Spinal cord (tissue), 10 donors: Measurements from ENCODE around the gene CCDC3. TPM values are rescaled to one million over a fixed set of nuclear protein-coding genes. Genes with fewer than 3 reads are reported as not detected.
A peak's percentile ranks its signal among the peaks of the same experiment; 100 is the strongest.

Experiments
- DNase-seq, 6 donors: peaks; one replicate each; pipeline versions ENCODE4 v3.0.0 to v3.0.0-alpha.2; 2013 to 2015; ENCODE audit warnings: low spot score in 6 of 6, low read depth in 4 of 6
- H3K27ac ChIP-seq: one replicate; pipeline ENCODE4 v1.5.1; 2013; ENCODE audit warnings: low read depth, low read length, control low read depth
- H3K27me3 ChIP-seq: one replicate; pipeline ENCODE4 v1.6.1; 2013; ENCODE audit warnings: low read length; ENCODE audit not compliant: control insufficient read depth, insufficient read depth
- H3K36me3 ChIP-seq: one replicate; pipeline ENCODE4 v1.6.1; 2013; ENCODE audit warnings: low read length; ENCODE audit not compliant: control insufficient read depth, insufficient read depth
- H3K4me1 ChIP-seq: one replicate; pipeline ENCODE4 v1.6.1; 2013; ENCODE audit warnings: low read length; ENCODE audit not compliant: control insufficient read depth, insufficient read depth
- H3K4me3 ChIP-seq: one replicate; pipeline ENCODE4 v1.5.1; 2013; ENCODE audit warnings: low read depth, low read length, control low read depth
- H3K9me3 ChIP-seq: one replicate; pipeline ENCODE4 v1.6.1; 2013; ENCODE audit warnings: low read length; ENCODE audit not compliant: control insufficient read depth, insufficient read depth
- WGBS: methylation state at CpG from one replicate; pipeline ENCODE4 v1.1.5; 2013; ENCODE audit warnings: missing lambda C conversion rate; ENCODE audit not compliant: insufficient coverage; 5-methylcytosine and 5-hydroxymethylcytosine counted together
- long read RNA-seq, 4 donors: transcript quantifications; one replicate each; lab custom pipeline, GENCODE V29; 2026
- polyA plus RNA-seq, 2 donors: library from polyadenylated mRNA; unstranded; fragments of 120-200 nt; gene quantifications; one replicate each; pipeline ENCODE4 v1.2.1, GENCODE V29; 2013; ENCODE audit not compliant: insufficient read length in 2 of 2
- total RNA-seq, 2 donors: library from RNA; depleted of rRNA in 1 of 2; stranded (reverse); fragments of 120-200 nt in 1 of 2; fragments of >200 nt in 1 of 2; gene quantifications; one replicate each; pipeline versions ENCODE4 v1.2.3 to v1.2.4, GENCODE V29; 2013 to 2014
- donor health status: healthy.

Gene CCDC3
- total RNA-seq (10 to 100 TPM; 21.2 to 65.1 TPM), polyA plus RNA-seq (10 to 100 TPM; 46.4 to 51.1 TPM)
- long read RNA-seq, donor 1, transcript CCDC3-201 (3 exons, 2,731 nt) = major isoform, 15 of 15 reads
- long read RNA-seq, donor 1, partial matches to known transcripts = 0 of 15 reads
- long read RNA-seq, donor 1, other reads (novel, unspliced or antisense) = 0 of 15 reads
- long read RNA-seq, donor 2, transcript CCDC3-201 (3 exons, 2,731 nt) = major isoform, 5 of 5 reads
- long read RNA-seq, donor 2, partial matches to known transcripts = 0 of 5 reads
- long read RNA-seq, donor 2, other reads (novel, unspliced or antisense) = 0 of 5 reads
- long read RNA-seq, donor 3, transcript CCDC3-201 (3 exons, 2,731 nt) = major isoform, 10 of 10 reads
- long read RNA-seq, donor 3, partial matches to known transcripts = 0 of 10 reads
- long read RNA-seq, donor 3, other reads (novel, unspliced or antisense) = 0 of 10 reads
- long read RNA-seq, donor 4, partial matches to known transcripts = 0 of 2 reads
- long read RNA-seq, donor 4, other reads (novel, unspliced or antisense) = 0 of 2 reads

DNA sequence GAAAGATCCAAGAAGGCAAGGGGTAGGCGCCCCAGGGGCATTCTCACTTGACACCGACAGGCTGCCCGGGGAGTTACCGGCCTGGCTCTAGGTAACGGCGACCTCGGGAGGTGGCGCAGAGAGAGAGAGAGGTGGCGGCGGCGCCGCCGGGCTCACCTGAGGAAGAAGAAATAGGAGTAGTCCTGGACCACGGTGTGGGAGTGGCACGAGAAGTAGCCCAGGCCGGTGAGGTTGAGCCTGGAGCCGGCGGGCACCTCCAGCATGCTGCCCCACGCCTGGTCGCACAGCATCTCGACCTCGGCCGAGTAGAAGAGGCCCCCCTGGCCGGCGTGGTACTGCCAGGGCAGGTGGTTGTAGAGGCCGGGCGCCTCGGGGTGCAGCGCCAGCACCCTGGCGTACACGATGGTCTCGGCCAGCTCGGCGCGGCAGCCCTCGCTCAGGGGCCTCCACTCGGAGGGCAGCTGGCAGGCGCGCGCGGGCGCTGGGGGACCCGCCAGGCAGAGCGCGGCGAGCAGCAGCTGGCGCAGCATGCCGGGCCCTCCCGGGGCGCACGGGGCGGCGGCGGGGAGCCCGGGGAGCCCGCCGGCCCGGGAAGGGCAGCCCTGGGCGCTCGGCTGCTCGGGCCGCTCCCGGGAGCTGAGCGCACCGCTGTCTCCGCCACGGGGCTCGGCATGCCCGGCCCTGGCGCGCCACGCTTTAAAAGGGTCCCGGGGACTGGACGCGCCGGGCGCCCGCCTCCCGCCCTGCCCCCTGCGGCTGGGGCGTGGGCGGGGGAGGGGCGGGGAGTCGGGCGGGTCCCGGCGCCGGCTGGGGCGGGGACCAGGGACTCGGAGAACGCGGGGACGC is at the start of gene CCDC3:
Gene CCDC3 (minus strand): TSS at position 673 of the 846 bp plus-strand sequence. CDS start 143 bp downstream, at position 530.
- 3% methylated on average over 92 of the region's 93 CpGs for WGBS
- peak in 2 of 6 donors; percentile 28 to 35 for DNase-seq
- no peaks in the 10 kb centered on the region for H3K9me3 ChIP-seq
- peaks cover 18% of the 10 kb centered on the region for H3K27me3 ChIP-seq
- no peaks in the 10 kb centered on the region for H3K36me3 ChIP-seq
- peak within 1 kb of the TSS; percentile 6 for H3K4me3 ChIP-seq
- H3K4me1 ChIP-seq = peaks cover 10% of the 10 kb centered on the region
- no peak within 1 kb of the TSS for H3K27ac ChIP-seq

DNA sequence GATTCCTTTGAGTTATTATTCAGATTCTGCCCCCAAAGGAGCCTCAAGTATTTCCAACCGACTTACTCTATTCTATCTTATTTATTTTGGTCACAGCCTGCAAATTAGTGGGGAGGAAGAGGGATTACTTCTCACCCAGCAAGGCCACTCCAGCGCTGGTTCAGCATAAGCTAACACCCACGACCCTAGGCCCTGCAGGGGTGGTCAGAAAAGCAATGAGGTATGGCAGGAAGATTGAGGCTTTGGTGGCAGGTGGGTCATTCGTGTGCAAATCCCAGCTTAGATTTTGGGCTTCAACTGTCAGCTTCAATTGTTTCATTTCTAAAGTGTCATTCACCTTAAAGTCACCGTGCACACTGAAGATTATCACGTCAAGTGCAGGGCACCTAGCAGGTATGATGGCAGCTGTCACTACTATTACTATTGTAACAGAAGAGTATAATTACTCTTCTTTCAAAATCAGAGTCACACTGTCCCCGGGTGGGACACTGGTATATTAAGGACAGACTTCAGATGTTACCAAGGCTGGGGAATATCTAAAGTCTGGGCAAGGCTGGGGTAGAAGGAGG is 49.7 kb upstream of the CCDC3 start:
- 42% methylated on average over 4 of the region's 7 CpGs for WGBS
- Histone ChIP-seq H3K9me3 (no peaks in the 10 kb centered on the region), H3K36me3 (no peaks in the 10 kb centered on the region), H3K4me1 (no peaks in the 10 kb centered on the region), H3K27ac (no peak overlapping the region), H3K4me3 (no peak overlapping the region), H3K27me3 (no peaks in the 10 kb centered on the region)
- no peak for DNase-seq

DNA sequence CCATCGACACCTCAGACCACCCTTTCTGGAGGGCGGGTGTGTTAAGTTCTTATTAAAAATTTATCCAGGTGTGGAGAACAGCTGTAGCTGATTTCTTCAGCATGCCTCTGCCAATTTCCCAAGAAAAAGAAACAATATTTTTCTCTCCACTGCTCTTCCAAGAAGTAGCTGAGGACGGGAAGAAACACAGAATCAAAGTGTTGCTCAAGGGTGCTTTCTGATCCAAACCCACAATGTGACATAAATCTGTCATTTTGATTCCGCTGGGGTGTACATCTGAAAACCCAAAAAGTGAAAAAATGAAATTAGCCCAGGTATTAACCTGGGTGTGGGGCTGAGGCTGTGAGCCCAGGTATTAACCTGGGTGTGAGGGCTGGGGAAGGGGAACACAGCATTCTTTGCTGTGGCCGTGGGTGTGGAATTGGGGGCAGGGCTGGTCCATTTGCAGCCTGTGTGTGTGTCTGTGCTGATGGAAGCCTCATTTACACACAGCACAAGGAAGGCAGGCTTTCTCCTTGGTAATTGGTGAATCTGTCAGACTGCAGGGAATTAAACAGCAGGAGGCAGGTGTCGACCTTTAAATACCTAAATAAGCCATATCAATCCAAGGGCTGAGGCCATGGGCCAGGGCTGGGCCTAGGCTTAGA is 48.4 kb upstream of the CCDC3 start:
- Histone ChIP-seq H3K9me3 (no peaks in the 10 kb centered on the region), H3K36me3 (no peaks in the 10 kb centered on the region), H3K27me3 (no peaks in the 10 kb centered on the region), H3K27ac (no peak overlapping the region), H3K4me1 (no peaks in the 10 kb centered on the region), H3K4me3 (no peak overlapping the region)
- DNase-seq = peak in 1 of 6 donors; percentile 10
- WGBS = 46% methylated on average over 2 of the region's 6 CpGs

DNA sequence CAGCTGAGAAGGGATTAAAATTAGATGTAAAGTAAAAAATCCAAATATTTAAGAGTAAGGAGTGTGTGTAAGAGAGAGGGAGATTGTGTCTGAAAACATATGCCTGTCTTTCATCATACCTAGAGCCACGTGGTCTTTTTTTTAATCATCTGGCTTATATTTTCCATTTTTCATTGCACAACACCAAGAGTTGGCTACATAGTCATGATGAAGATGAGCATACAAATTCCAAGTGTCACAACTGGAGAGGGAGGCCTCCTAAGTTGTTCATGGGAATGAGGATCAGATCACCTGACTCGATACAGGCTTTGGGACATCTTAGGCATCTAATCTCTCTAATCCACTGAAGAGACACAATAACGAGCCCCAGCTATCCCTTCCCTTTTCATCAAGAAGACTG is 47.2 kb upstream of the CCDC3 start:
- no CpG with 5 or more reads among the region's 3 CpGs for WGBS
- Histone ChIP-seq H3K9me3 (no peaks in the 10 kb centered on the region), H3K36me3 (no peaks in the 10 kb centered on the region), H3K27ac (no peak overlapping the region), H3K4me1 (no peaks in the 10 kb centered on the region), H3K4me3 (no peak overlapping the region), H3K27me3 (no peaks in the 10 kb centered on the region)
- DNase-seq = no peak

DNA sequence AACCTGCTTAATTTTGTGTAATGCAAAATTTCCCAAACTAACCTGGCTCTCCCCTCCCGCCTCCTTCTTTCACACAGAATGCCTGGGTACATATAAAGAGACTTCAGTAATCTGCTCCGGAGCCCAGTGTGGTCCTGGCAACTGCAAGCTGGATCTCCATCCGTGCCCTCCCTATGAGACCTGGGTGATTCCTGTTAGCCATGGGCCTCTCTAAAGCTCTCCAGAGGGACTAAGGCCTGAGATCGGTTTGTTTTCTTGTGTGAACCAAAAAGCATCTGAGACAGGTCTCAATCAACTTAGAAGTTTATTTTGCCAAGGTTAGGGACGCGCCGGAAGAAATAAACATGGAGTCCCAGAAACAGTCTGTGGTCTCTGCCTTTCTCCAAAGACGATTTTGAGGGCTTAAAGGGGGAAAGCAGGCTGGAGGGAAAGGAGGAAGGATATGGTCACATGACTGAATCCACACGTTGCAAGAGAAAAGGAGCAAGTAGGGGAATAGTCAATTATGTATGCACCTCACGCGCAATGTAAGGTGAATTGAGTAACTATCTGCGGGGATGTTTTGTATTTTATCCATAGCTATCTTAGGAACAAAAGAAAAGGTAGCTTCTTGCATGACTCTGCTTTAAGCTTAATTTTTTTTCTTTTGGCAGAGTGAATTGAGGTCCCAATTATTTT is 46.2 kb upstream of the CCDC3 start:
- no peak overlapping the region for H3K4me3 ChIP-seq
- no peaks in the 10 kb centered on the region for H3K27me3 ChIP-seq
- no peaks in the 10 kb centered on the region for H3K4me1 ChIP-seq
- WGBS = 68% methylated on average over 8 of the region's 12 CpGs
- H3K27ac ChIP-seq = no peak overlapping the region
- no peaks in the 10 kb centered on the region for H3K9me3 ChIP-seq
- DNase-seq = no peak
- no peaks in the 10 kb centered on the region for H3K36me3 ChIP-seq

DNA sequence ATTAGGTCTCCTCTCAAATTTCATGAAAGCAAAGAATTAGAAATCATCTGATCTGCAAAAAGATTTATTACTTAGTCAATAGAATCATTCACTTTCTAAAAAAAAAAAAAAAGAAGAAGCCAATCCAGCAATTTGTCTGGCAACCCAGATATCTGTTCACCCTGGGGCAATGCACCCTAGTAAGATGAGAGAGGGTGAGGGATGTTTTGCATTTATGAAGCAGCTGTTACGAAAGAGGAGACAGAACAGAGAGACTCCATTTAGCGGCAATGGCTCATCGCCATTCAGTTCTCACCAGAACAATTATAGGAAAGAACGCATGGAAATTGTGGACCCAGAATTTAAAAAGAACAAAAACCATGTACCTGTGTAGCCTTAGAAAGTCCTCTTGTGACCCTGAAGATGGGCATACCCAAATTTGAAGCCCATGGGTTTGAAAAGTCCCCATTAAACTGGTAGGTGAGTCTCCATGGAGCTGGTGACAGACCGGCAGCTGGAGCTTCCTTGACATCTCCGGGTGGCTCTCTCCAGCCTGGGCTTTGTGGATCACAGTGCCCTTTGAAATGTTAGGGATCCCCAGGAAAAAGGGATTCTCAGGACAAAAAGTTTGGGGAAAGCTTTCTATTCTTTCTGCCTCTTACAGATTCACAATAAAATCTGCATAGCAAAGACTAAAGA is 45.5 kb upstream of the CCDC3 start:
- peak in 1 of 6 donors; percentile 62 for DNase-seq
- Histone ChIP-seq H3K4me3 (no peak overlapping the region), H3K4me1 (no peaks in the 10 kb centered on the region), H3K9me3 (no peaks in the 10 kb centered on the region), H3K27me3 (no peaks in the 10 kb centered on the region), H3K27ac (no peak overlapping the region), H3K36me3 (no peaks in the 10 kb centered on the region)
- 59% methylated on average over 6 of the region's 6 CpGs for WGBS

DNA sequence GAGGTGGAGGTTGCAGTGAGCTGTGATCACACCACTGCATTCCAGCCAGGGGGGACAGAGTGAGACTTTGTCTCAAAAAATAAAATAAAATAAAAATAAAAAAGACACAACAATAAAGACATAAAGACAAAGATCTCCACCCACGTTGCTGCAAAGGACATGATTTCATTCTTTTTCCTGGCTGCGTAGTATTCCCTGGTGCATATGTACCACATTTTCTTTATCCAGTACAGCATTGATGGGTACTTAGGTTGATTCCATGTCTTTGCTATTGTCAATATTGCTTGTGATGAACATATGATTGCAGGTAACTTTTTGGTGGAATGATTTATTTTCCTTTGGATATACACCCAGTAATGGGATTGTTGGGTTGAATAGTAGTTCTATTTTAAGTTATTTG is 42.0 kb upstream of the CCDC3 start:
- DNase-seq = no peak
- no CpG with 5 or more reads among the region's 2 CpGs for WGBS
- H3K27ac ChIP-seq = no peak overlapping the region
- H3K36me3 ChIP-seq = no peaks in the 10 kb centered on the region
- no peaks in the 10 kb centered on the region for H3K9me3 ChIP-seq
- H3K4me3 ChIP-seq = no peak overlapping the region
- no peaks in the 10 kb centered on the region for H3K27me3 ChIP-seq
- H3K4me1 ChIP-seq = peaks cover 3% of the 10 kb centered on the region

DNA sequence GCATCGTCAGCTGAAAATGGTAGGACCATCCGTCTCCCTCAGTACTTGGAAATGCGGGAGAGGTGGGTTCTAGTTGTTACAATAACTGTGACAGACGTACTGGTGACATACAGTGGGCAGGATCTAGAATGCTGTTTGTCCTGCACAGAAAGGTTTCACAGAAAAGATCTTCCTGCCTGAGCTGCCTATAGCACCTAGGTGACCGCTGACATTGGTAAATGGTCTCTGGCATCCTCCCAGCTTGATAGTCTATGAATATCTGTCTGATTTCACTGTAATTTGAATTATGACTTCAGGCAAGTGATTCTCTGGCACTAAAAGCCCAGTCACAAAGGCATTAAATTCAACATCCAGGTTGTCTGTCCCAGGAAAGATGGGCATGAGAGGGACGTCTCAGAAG is 38.2 kb upstream of the CCDC3 start:
- Histone ChIP-seq H3K4me1 (peaks cover 5% of the 10 kb centered on the region), H3K27me3 (no peaks in the 10 kb centered on the region), H3K9me3 (no peaks in the 10 kb centered on the region), H3K27ac (no peak overlapping the region), H3K4me3 (no peak overlapping the region), H3K36me3 (no peaks in the 10 kb centered on the region)
- no peak for DNase-seq
- WGBS = 77% methylated on average over 4 of the region's 6 CpGs
